Ecto neural progenitor cell (in vitro differentiated cells): ENCODE measurements around the gene LRFN2.

ENCODE experiments used
- DNase-seq: peaks from one replicate; pipeline ENCODE4 v3.0.0-alpha.2; 2018; ENCODE audit warnings: low spot score

The LRFN2 gene

GRCh38 chr6:40436685-40437604 lies 150.2 kb downstream of the LRFN2 start:
- DNase-seq: no peak

GRCh38 chr6:40432982-40433381 lies 154.2 kb downstream of the LRFN2 start:
- DNase-seq: no peak

- DNase-seq: no peak
Measured at GRCh38 chr6:40431706-40432105, 155.5 kb downstream of the LRFN2 start.

GRCh38 chr6:40427196-40427595 lies 160.0 kb downstream of the LRFN2 start:
- no peak for DNase-seq

- DNase-seq: no peak
Measured at GRCh38 chr6:40426346-40427066, 160.7 kb downstream of the LRFN2 start.

- no peak for DNase-seq
Measured at GRCh38 chr6:40425192-40425919, 161.8 kb downstream of the LRFN2 start.

- no peak for DNase-seq
Measured at GRCh38 chr6:40422046-40422445, 165.1 kb downstream of the LRFN2 start.

GRCh38 chr6:40419946-40420728 lies 167.0 kb downstream of the LRFN2 start:
- no peak for DNase-seq

GRCh38 chr6:40419377-40419776 lies 167.8 kb downstream of the LRFN2 start:
- DNase-seq: no peak

- no peak for DNase-seq
Measured at GRCh38 chr6:40417031-40417430, 170.1 kb downstream of the LRFN2 start.

- DNase-seq: no peak
Measured at GRCh38 chr6:40414617-40415016, 172.5 kb downstream of the LRFN2 start.

GRCh38 chr6:40413239-40413638 lies 173.9 kb downstream of the LRFN2 start:
- no peak for DNase-seq

- DNase-seq: no peak
Measured at GRCh38 chr6:40411881-40412280, 175.3 kb downstream of the LRFN2 start.

GRCh38 chr6:40410821-40411220 lies 176.3 kb downstream of the LRFN2 start:
- DNase-seq: no peak

GRCh38 chr6:40409716-40410397 lies 177.3 kb downstream of the LRFN2 start:
- no peak for DNase-seq

GRCh38 chr6:40408786-40409542 lies 178.2 kb downstream of the LRFN2 start:
- no peak for DNase-seq

- no peak for DNase-seq
Measured at GRCh38 chr6:40407239-40407638, 179.9 kb downstream of the LRFN2 start.

- no peak for DNase-seq
Measured at GRCh38 chr6:40406175-40406574, 181.0 kb downstream of the LRFN2 start.

- DNase-seq: no peak
Measured at GRCh38 chr6:40400738-40401137, 186.4 kb downstream of the LRFN2 start.

- DNase-seq: no peak
Measured at GRCh38 chr6:40399888-40400457, 187.2 kb downstream of the LRFN2 start.
